H1 (cell line): Measurements from ENCODE around the gene TDRD3. TPM values are rescaled to one million over a fixed set of nuclear protein-coding genes. Genes with fewer than 3 reads are reported as not detected.

ENCODE experiments used
- CTCF ChIA-PET: fragments of 300-600 bp; sonication (Branson Sonifier 250); formaldehyde crosslinking; loops from one replicate; lab custom pipeline; 2021; ENCODE audit not compliant: partially characterized antibody; lab: Charles Lee
- POLR2A ChIA-PET: fragments of 300-600 bp; sonication (Branson Sonifier 250); formaldehyde crosslinking; loops from one replicate; lab custom pipeline; 2021; ENCODE audit warnings: inconsistent platforms; ENCODE audit not compliant: partially characterized antibody; lab: Charles Lee
- DNase-seq, 2 experiments: peaks; one replicate each; pipeline versions ENCODE4 v3.0.0 to v3.0.0-alpha.2; 2010 to 2022; ENCODE audit warnings: low spot score in 2 of 2, low read depth in 1 of 2, mixed read lengths in 1 of 2
- FAIRE-seq: peaks from 2 replicates; lab custom pipeline; 2011; peaks lifted over from hg19 to GRCh38; lab: Jason Lieb, UNC
- H2AFZ ChIP-seq: 2 replicates; pipeline ENCODE4 v1.8.1; 2012; ENCODE audit warnings: low read length, inconsistent platforms
- H2AK5ac ChIP-seq: 2 replicates; pipeline ENCODE4 v1.6.1; 2013; ENCODE audit warnings: low read depth, low read length
- H2BK120ac ChIP-seq: replicated peaks from 2 replicates; pipeline ENCODE3; 2013; ENCODE audit warnings: low read depth, low read length, inconsistent platforms
- H2BK12ac ChIP-seq: 2 replicates; pipeline ENCODE4 v1.6.1; 2013; ENCODE audit warnings: low read depth, low read length
- H2BK15ac ChIP-seq: 2 replicates; pipeline ENCODE4 v1.6.1; 2013; ENCODE audit warnings: low read length
- H2BK20ac ChIP-seq: 2 replicates; pipeline ENCODE4 v1.6.1; 2013; ENCODE audit warnings: low read length
- H2BK5ac ChIP-seq: 2 replicates; pipeline ENCODE4 v1.6.1; 2013; ENCODE audit warnings: low read depth, low read length
- H3K14ac ChIP-seq: 2 replicates; pipeline ENCODE4 v1.6.1; 2013; ENCODE audit warnings: inconsistent platforms; ENCODE audit not compliant: insufficient read length
- H3K18ac ChIP-seq: 2 replicates; pipeline ENCODE4 v1.6.1; 2013; ENCODE audit warnings: low read length; ENCODE audit errors: extremely low read depth
- H3K23ac ChIP-seq: 2 replicates; pipeline ENCODE4 v1.6.1; 2013; ENCODE audit warnings: inconsistent platforms; ENCODE audit not compliant: insufficient read length
- H3K23me2 ChIP-seq: 2 replicates; pipeline ENCODE4 v1.6.1; 2013; ENCODE audit warnings: low read depth, low read length
- H3K27ac ChIP-seq: 2 replicates; pipeline ENCODE4 v1.6.1; 2011; ENCODE audit warnings: low read depth, low read length, inconsistent platforms
- H3K27me3 ChIP-seq, 4 experiments: replicated peaks in 1 of 4; 1 replicate in 1 of 4; 2 replicates in 3 of 4; pipeline versions ENCODE4 v1.6.1 to v1.8.1; 2011 to 2013; ENCODE audit warnings: low read length in 3 of 4, mild to moderate bottlenecking in 3 of 4, inconsistent platforms in 2 of 4, mixed read lengths in 2 of 4, moderate library complexity in 1 of 4; ENCODE audit not compliant: control insufficient read depth in 3 of 4, insufficient read depth in 3 of 4; ENCODE audit errors: extremely low read depth in 1 of 4
- H3K36me3 ChIP-seq, 4 experiments: 2 replicates each; pipeline versions ENCODE4 v1.6.1 to v1.8.1; 2011 to 2013; ENCODE audit warnings: mild to moderate bottlenecking in 4 of 4, low read length in 3 of 4, moderate library complexity in 2 of 4, control low read depth in 1 of 4, inconsistent platforms in 1 of 4; ENCODE audit not compliant: insufficient read depth in 4 of 4, control insufficient read depth in 2 of 4
- H3K4ac ChIP-seq: replicated peaks from 2 replicates; pipeline ENCODE3; 2013; ENCODE audit warnings: low read length, low read depth, mixed read lengths, inconsistent platforms; ENCODE audit not compliant: insufficient read length
- H3K4me1 ChIP-seq, 4 experiments: replicated peaks in 1 of 4; 1 replicate in 1 of 4; 2 replicates in 3 of 4; pipeline versions ENCODE4 v1.6.1 to v1.8.1; 2011 to 2013; ENCODE audit warnings: low read length in 3 of 4, inconsistent platforms in 2 of 4, mixed read lengths in 1 of 4; ENCODE audit not compliant: insufficient read depth in 4 of 4, control insufficient read depth in 3 of 4
- H3K4me2 ChIP-seq, 2 experiments: 2 replicates each; pipeline versions ENCODE4 v1.6.1 to v1.8.1; 2011 to 2013; ENCODE audit warnings: low read depth in 2 of 2, low read length in 2 of 2, control low read depth in 1 of 2, inconsistent platforms in 1 of 2, mild to moderate bottlenecking in 1 of 2; ENCODE audit not compliant: insufficient read depth in 1 of 2
- H3K4me3 ChIP-seq, 4 experiments: fragments of 200-600, 300-600 bp in 1 of 4; sonication (generic), shearing (Covaris generic), sonication (Bioruptor Twin) in 1 of 4; 2 replicates each; pipeline versions ENCODE4 v1.5.1 to v1.8.1; 2011 to 2016; ENCODE audit warnings: low read length in 4 of 4, low read depth in 3 of 4, control low read depth in 2 of 4, inconsistent platforms in 2 of 4, mild to moderate bottlenecking in 2 of 4, mixed read lengths in 1 of 4, moderate library complexity in 1 of 4; ENCODE audit not compliant: insufficient read depth in 2 of 4; ENCODE audit errors: extremely low read depth in 1 of 4
- H3K56ac ChIP-seq: replicated peaks from 2 replicates; pipeline ENCODE3; 2013; ENCODE audit warnings: low read depth, mild to moderate bottlenecking, mixed read lengths, low read length, inconsistent platforms; ENCODE audit not compliant: insufficient read length
- H3K79me1 ChIP-seq: 2 replicates; pipeline ENCODE4 v1.6.1; 2013; ENCODE audit warnings: low read depth, low read length, control low read depth
- H3K79me2 ChIP-seq, 2 experiments: 2 replicates each; pipeline versions ENCODE4 v1.6.1 to v1.8.1; 2012 to 2013; ENCODE audit warnings: low read length in 2 of 2, mild to moderate bottlenecking in 2 of 2, inconsistent platforms in 1 of 2; ENCODE audit not compliant: insufficient read depth in 2 of 2, control insufficient read depth in 1 of 2
- H3K9ac ChIP-seq, 4 experiments: replicated peaks in 1 of 4; 1 replicate in 1 of 4; 2 replicates in 3 of 4; pipeline versions ENCODE4 v1.6.1 to v1.8.1; 2011 to 2013; ENCODE audit warnings: low read depth in 3 of 4, low read length in 3 of 4, control low read depth in 2 of 4, mild to moderate bottlenecking in 2 of 4, moderate library complexity in 2 of 4, inconsistent platforms in 1 of 4; ENCODE audit errors: extremely low read depth in 1 of 4
- H3K9me3 ChIP-seq, 2 experiments: 2 replicates each; pipeline versions ENCODE4 v1.6.1 to v1.8.1; 2012 to 2013; ENCODE audit warnings: mild to moderate bottlenecking in 2 of 2, moderate library complexity in 2 of 2, control low read depth in 1 of 2, inconsistent platforms in 1 of 2, low read depth in 1 of 2, low read length in 1 of 2, mixed read lengths in 1 of 2; ENCODE audit not compliant: insufficient read depth in 2 of 2
- H4K20me1 ChIP-seq, 2 experiments: replicated peaks in 1 of 2; 2 replicates each; pipeline versions ENCODE3 to v1.8.1; 2011 to 2013; ENCODE audit warnings: inconsistent platforms in 2 of 2, low read length in 2 of 2, mild to moderate bottlenecking in 1 of 2; ENCODE audit not compliant: insufficient read depth in 2 of 2, control insufficient read depth in 1 of 2
- H4K5ac ChIP-seq: 2 replicates; pipeline ENCODE4 v1.6.1; 2013; ENCODE audit warnings: low read length, low read depth, mixed read lengths, inconsistent platforms; ENCODE audit not compliant: insufficient read length
- H4K8ac ChIP-seq: 2 replicates; pipeline ENCODE4 v1.8.0; 2013; ENCODE audit warnings: mild to moderate bottlenecking, moderate library complexity, low read length, inconsistent platforms; ENCODE audit not compliant: insufficient read depth; ENCODE audit errors: extremely low read depth
- H4K91ac ChIP-seq: replicated peaks from 2 replicates; pipeline ENCODE3; 2013; ENCODE audit warnings: low read length, mixed read lengths, inconsistent platforms; ENCODE audit not compliant: insufficient read length
- BRCA1 ChIP-seq: IDR thresholded peaks from 2 replicates; pipeline ENCODE4 v1.6.1; 2012; ENCODE audit warnings: low read depth, low read length, improper control_type of control experiment
- EZH2 ChIP-seq: fragments of 200-600 bp; sonication (generic); IDR thresholded peaks from 2 replicates; pipeline ENCODE4 v1.7.1; 2012; ENCODE audit warnings: low read depth, mild to moderate bottlenecking, moderate library complexity, low read length, inconsistent platforms; ENCODE audit not compliant: severe bottlenecking
- MAFK ChIP-seq: IDR thresholded peaks from 2 replicates; pipeline ENCODE4 v1.6.1; 2012; ENCODE audit warnings: low read depth, mild to moderate bottlenecking, improper control_type of control experiment, low read length
- RBBP5 ChIP-seq: IDR thresholded peaks from 2 replicates; pipeline ENCODE4 v1.7.1; 2012; ENCODE audit warnings: low read depth, mild to moderate bottlenecking, inconsistent platforms, low read length, moderate library complexity, borderline replicate concordance
- TCF12 ChIP-seq: IDR thresholded peaks from 2 replicates; pipeline ENCODE4 v1.6.1; 2011; ENCODE audit warnings: low read depth, mild to moderate bottlenecking, low read length
- TEAD4 ChIP-seq: IDR thresholded peaks from 2 replicates; pipeline ENCODE4 v1.6.1; 2012; ENCODE audit warnings: low read depth, low read length, inconsistent platforms, mixed read lengths
- WGBS, 2 experiments: shearing (Covaris generic) in 1 of 2; methylation state at CpG; one replicate each; pipeline versions ENCODE4 v1.1.6 to v1.1.7; 2013 to 2015; ENCODE audit warnings: low lambda C conversion rate in 2 of 2, mixed read lengths in 2 of 2, inconsistent platforms in 1 of 2, low coverage in 1 of 2, missing lambda C conversion rate in 1 of 2; ENCODE audit not compliant: insufficient replicate concordance in 2 of 2, insufficient coverage in 1 of 2, insufficient read length in 1 of 2; ENCODE audit errors: extremely low coverage in 1 of 2, missing lambda C conversion rate in 1 of 2; 5-methylcytosine and 5-hydroxymethylcytosine counted together
- polyA plus RNA-seq, 7 experiments: library from polyadenylated mRNA; depleted of rRNA in 3 of 7; stranded (reverse) in 5 of 7; unstranded in 2 of 7; fragments of >200 nt in 5 of 7; fragments of 200-250 nt in 2 of 7; gene quantifications; 1 replicate in 5 of 7; 2 replicates in 1 of 7; 4 replicates in 1 of 7; pipeline versions ENCODE4 v1.2.1 to v1.2.3, GENCODE V29; 2011 to 2013; ENCODE audit warnings: missing spikeins in 2 of 7, mixed read lengths in 2 of 7
- total RNA-seq: library from RNA; stranded (reverse); fragmentation: NEBNext Ultra II Directional; extraction: Animal tissue kit (Norgen Biotek cat#: 25700); gene quantifications from 2 replicates; pipeline ENCODE4 v1.2.1, GENCODE V29; 2021

TDRD3 gene
- total and polyA plus RNA-seq, 2 of the 8 experiments (the other 6 are each of a cell fraction or from before 2014, with no cell fraction given), result 2.5 to 14.7 TPM

DNA sequence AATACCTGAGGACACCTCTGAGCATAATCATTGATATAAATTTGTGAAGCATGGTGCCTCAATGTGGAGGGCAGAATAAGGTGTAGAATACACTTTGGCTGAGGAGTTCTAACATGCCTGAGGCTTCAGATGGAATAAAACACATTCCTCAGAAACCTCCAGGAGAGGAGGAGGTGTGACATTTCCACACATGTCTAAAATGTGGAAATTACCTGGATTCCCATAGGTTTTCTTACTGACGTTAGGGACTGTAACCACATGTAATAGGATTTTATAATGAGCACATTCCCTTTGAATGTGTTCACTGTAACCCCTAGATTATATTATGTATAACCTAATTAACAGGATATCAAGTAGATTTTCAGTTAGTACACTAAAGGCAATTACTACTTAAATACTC, 226.1 kb downstream of the TDRD3 start:
- WGBS, 2 experiments, result 93% methylated on average over 1 of the region's 1 CpG; no CpG with 5 or more reads in 1 of the 2 experiments
- Histone ChIP-seq H2BK5ac (no peak overlapping the region), H3K9me3 (no peaks in the 10 kb centered on the region), H3K4me3 (no peak overlapping the region), H3K36me3 (no peaks in the 10 kb centered on the region), H3K23ac (no peak overlapping the region), H4K8ac (no peak overlapping the region), H3K56ac (no peak overlapping the region), H3K18ac (no peak overlapping the region), H3K79me2 (no peaks in the 10 kb centered on the region), H3K27ac (no peak overlapping the region), H4K91ac (no peak overlapping the region), H2AFZ (no peak overlapping the region), H2BK15ac (no peak overlapping the region), H3K14ac (no peak overlapping the region), H3K4ac (no peak overlapping the region), H4K20me1 (no peaks in the 10 kb centered on the region), H4K5ac (no peak overlapping the region), H2BK12ac (no peak overlapping the region), H3K4me2 (no peak overlapping the region), H3K9ac (no peak overlapping the region), H3K23me2 (no peaks in the 10 kb centered on the region; the same call in 1 of the 2 replicates), H3K27me3 (no peaks in the 10 kb centered on the region), H2AK5ac (no peak overlapping the region), H2BK120ac (no peak overlapping the region), H2BK20ac (no peak overlapping the region), H3K79me1 (no peaks in the 10 kb centered on the region), H3K4me1 (peaks cover 0 to 3% (median 3%) of the 10 kb centered on the region in 4 experiments; a peak in 3 of 7 replicates)
- ChIA-PET POLR2A (no interaction called here), CTCF (no interaction called here)
- FAIRE-seq, result no peak
- no peak for DNase-seq
- TF ChIP-seq EZH2 (no peak), BRCA1 (no peak), TEAD4 (no peak), RBBP5 (no peak), TCF12 (no peak), MAFK (no peak)
